Astrocyte (in vitro differentiated cells and primary cell): ENCODE data around the gene CRISPLD2.

Experiments used
- CTCF ChIP-seq: IDR thresholded peaks from 2 replicates; pipeline ENCODE4 v1.5.1; 2011; ENCODE audit warnings: low read depth, mild to moderate bottlenecking, inconsistent platforms, low read length, moderate library complexity; ENCODE audit not compliant: insufficient read depth
- EZH2 ChIP-seq: IDR thresholded peaks from 2 replicates; pipeline ENCODE4 v1.6.1; 2012; ENCODE audit warnings: mild to moderate bottlenecking, low read length, inconsistent platforms; ENCODE audit not compliant: insufficient read depth

DNA sequence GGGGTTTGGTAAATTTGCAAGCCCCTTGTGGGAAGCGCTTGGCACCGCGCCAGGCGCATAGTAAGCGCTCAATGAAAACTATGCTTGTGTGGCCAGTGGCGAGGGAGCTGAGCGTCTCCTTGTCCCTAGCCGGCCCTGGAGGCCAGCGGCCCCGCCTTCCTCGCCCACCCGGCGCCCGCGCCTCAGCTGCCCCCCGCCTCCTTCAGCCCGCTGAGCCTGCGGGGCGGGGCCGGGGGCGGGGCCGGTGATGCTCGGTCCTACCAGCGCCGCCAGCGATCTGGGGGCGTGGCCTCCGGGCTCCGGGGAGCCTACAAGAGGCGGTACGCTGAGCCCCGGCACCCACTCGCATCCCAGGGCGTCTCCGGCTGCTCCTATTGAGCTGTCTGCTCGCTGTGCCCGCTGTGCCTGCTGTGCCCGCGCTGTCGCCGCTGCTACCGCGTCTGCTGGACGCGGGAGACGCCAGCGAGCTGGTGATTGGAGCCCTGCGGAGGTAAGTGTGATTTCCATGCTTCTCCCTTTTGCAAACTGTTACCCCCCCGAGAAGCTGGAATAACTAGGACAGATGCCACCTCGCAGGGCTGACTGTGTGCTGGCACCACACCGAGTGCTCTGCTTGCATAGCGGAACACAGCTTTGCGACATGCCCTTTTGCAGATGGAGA, at the start of gene CRISPLD2:
- TF ChIP-seq CTCF: no peak
- TF ChIP-seq EZH2: no peak
